HepG2 (cell line): Measurements from ENCODE around the gene UQCR10. TPM values are rescaled to one million over a fixed set of nuclear protein-coding genes. Genes with fewer than 3 reads are reported as not detected.

Source experiments
- ATAC-seq: fragments of 200-7000 bp; cut with Tn5 transposase; 3 replicates; pipeline ENCODE4 v1.9.1; 2020; ENCODE audit warnings: mild to moderate bottlenecking, moderate library complexity
- BruUV-seq: library from RNA; stranded (reverse); fragments of 400-500 nt; replicated peaks from 2 replicates; lab custom pipeline; 2021; lab: Mats Ljungman, UMichigan
- CTCF ChIA-PET: fragments of 300-600 bp; formaldehyde crosslinking; extraction: SDS; loops from one replicate; lab custom pipeline; 2021; ENCODE audit warnings: low total read pairs, inconsistent platforms, low intra/inter-chr PET ratio; lab: Yijun Ruan, JAX
- POLR2A ChIA-PET: fragments of 350-600 bp; sonication (Branson Sonifier 250); formaldehyde crosslinking; loops from one replicate; lab custom pipeline; 2020; ENCODE audit warnings: antibody characterized with exemption, inconsistent platforms; lab: Yijun Ruan, JAX
- DNase-seq: peaks from one replicate; pipeline ENCODE4 v3.0.0-alpha.2; 2015; ENCODE audit warnings: low spot score
- FAIRE-seq: peaks from 3 replicates; lab custom pipeline; 2011; peaks lifted over from hg19 to GRCh38; lab: Jason Lieb, UNC
- H2AFZ ChIP-seq: one replicate; pipeline ENCODE4 v1.6.1; 2011; ENCODE audit warnings: low read length, inconsistent platforms
- H3K27ac ChIP-seq: fragments of 300-600 bp; 3 replicates; pipeline ENCODE4 v1.8.0; 2011; ENCODE audit warnings: mixed run types, mild to moderate bottlenecking, mixed read lengths, low read length, inconsistent platforms; ENCODE audit not compliant: insufficient read depth; ENCODE audit errors: extremely low read length
- H3K27me3 ChIP-seq, 2 experiments: fragments of 200-600 bp in 1 of 2; 2 replicates in 1 of 2; 3 replicates in 1 of 2; pipeline versions ENCODE4 v1.6.0 to v1.8.0; 2011; ENCODE audit warnings: low read length in 2 of 2, mild to moderate bottlenecking in 2 of 2, moderate library complexity in 2 of 2, inconsistent platforms in 1 of 2; ENCODE audit not compliant: insufficient read depth in 2 of 2, control insufficient read depth in 1 of 2
- H3K36me3 ChIP-seq, 2 experiments: fragments of 200-600 bp in 1 of 2; replicated peaks in 1 of 2; 2 replicates in 1 of 2; 3 replicates in 1 of 2; pipeline versions ENCODE4 v1.5.1 to v1.8.0; 2011; ENCODE audit warnings: low read length in 2 of 2, inconsistent platforms in 1 of 2; ENCODE audit not compliant: insufficient read depth in 2 of 2, control insufficient read depth in 1 of 2
- H3K4me1 ChIP-seq: 2 replicates; pipeline ENCODE4 v1.5.1; 2012; ENCODE audit warnings: low read length, inconsistent platforms; ENCODE audit not compliant: insufficient read depth
- H3K4me2 ChIP-seq: 2 replicates; pipeline ENCODE4 v1.6.0; 2011; ENCODE audit warnings: low read depth, low read length, inconsistent platforms
- H3K4me3 ChIP-seq, 3 experiments: fragments of 200-600 bp in 1 of 3; sonication (generic), shearing (Covaris generic) in 1 of 3; replicated peaks in 1 of 3; 2 replicates each; pipeline ENCODE4 v1.5.1; 2011 to 2016; ENCODE audit warnings: low read length in 3 of 3, inconsistent platforms in 2 of 3, low read depth in 2 of 3, mild to moderate bottlenecking in 2 of 3, control low read depth in 1 of 3, mixed read lengths in 1 of 3; ENCODE audit not compliant: insufficient read depth in 1 of 3
- H3K79me2 ChIP-seq: one replicate; pipeline ENCODE4 v1.6.1; 2011; ENCODE audit warnings: low read length, inconsistent platforms; ENCODE audit not compliant: insufficient read depth
- H3K9ac ChIP-seq: 2 replicates; pipeline ENCODE4 v1.6.0; 2011; ENCODE audit warnings: mild to moderate bottlenecking, low read depth, low read length, inconsistent platforms; ENCODE audit not compliant: insufficient read depth
- H3K9me3 ChIP-seq: 2 replicates; pipeline ENCODE4 v1.5.1; 2012; ENCODE audit warnings: mild to moderate bottlenecking, low read length
- H4K20me1 ChIP-seq: 2 replicates; pipeline ENCODE4 v1.6.0; 2011; ENCODE audit warnings: inconsistent platforms, mild to moderate bottlenecking, low read length, moderate library complexity; ENCODE audit not compliant: insufficient read depth
- ARID3A ChIP-seq: IDR thresholded peaks from 2 replicates; pipeline ENCODE4 v1.6.1; 2012; ENCODE audit warnings: low read depth, low read length, improper control_type of control experiment
- IRF1 ChIP-seq: sonication (generic); formaldehyde crosslinking; IDR thresholded peaks from 2 replicates; pipeline ENCODE4 v1.4.0; 2020; ENCODE audit warnings: low read depth, mild to moderate bottlenecking, missing genetic modification reagents
- TBX3 ChIP-seq: fragments of 450-650 bp; IDR thresholded peaks from 2 replicates; pipeline ENCODE4 v1.6.1; 2017; ENCODE audit warnings: antibody characterized with exemption, mild to moderate bottlenecking, inconsistent platforms, borderline replicate concordance
- U2AF2 ChIP-seq: fragments of 200-400 bp; formaldehyde crosslinking; IDR thresholded peaks from 2 replicates; pipeline ENCODE4 v1.6.1; 2017; ENCODE audit warnings: low read depth, mild to moderate bottlenecking, low read length
- XBP1 ChIP-seq: sonication (generic); formaldehyde crosslinking; IDR thresholded peaks from 2 replicates; pipeline ENCODE4 v1.5.0; 2020; ENCODE audit warnings: missing genetic modification reagents
- ZNF3 ChIP-seq: IDR thresholded peaks from 2 replicates; pipeline ENCODE4 v1.7.0; 2017; ENCODE audit warnings: inconsistent platforms
- ZNF549 ChIP-seq: sonication (generic); formaldehyde crosslinking; IDR thresholded peaks from 2 replicates; pipeline ENCODE4 v1.5.0; 2020; ENCODE audit warnings: missing genetic modification reagents
- WGBS: methylation state at CpG from one replicate; pipeline ENCODE4 v1.1.6; 2017; ENCODE audit warnings: low lambda C conversion rate; 5-methylcytosine and 5-hydroxymethylcytosine counted together
- in situ Hi-C: cut with HindIII; loops from 2 replicates; pipeline ENCODE4 v1.10.0; 2017; ENCODE audit warnings: low pct_unique_long_range_greater_than_20kb; ENCODE audit not compliant: extremely low pct_ligation_motif_present
- intact Hi-C: fragments of 100-400 bp; cut with micrococcal nuclease; formaldehyde crosslinking; loops from one replicate; pipeline ENCODE4 v1.10.0; 2022; ENCODE audit not compliant: unreplicated experiment
- polyA plus RNA-seq, 8 experiments: library from polyadenylated mRNA; depleted of rRNA in 3 of 8; stranded (reverse) in 7 of 8; unstranded in 1 of 8; fragments of >200 nt; fragmentation: Illumina TruSeq in 4 of 8; extraction: Trizol in 4 of 8; gene quantifications; 2 replicates each; pipeline versions ENCODE4 v1.2.1 to v1.2.3, GENCODE V29; 2011 to 2016; ENCODE audit warnings: low read depth in 4 of 8, missing spikeins in 1 of 8, mixed read lengths in 1 of 8; ENCODE audit not compliant: insufficient read depth in 1 of 8
- total RNA-seq, 5 experiments: library from RNA; depleted of rRNA; stranded (reverse); fragments of >200 nt; fragmentation: Illumina TruSeq; extraction: Trizol; gene quantifications; 2 replicates each; pipeline ENCODE4 v1.2.3, GENCODE V29; 2016; ENCODE audit warnings: low read depth in 1 of 5
- TF ChIP-seq, protein P1 (sequence below): IDR thresholded peaks from 2 replicates; pipeline ENCODE4 v1.6.1; 2016
- TF ChIP-seq, protein P2 (sequence below): IDR thresholded peaks from 2 replicates; pipeline ENCODE4 v1.6.1; 2016; ENCODE audit warnings: control low read depth
- TF ChIP-seq, protein P3 (sequence below): sonication (generic); formaldehyde crosslinking; IDR thresholded peaks from one replicate; pipeline ENCODE4 v1.5.1; 2020; ENCODE audit warnings: mild to moderate bottlenecking, missing genetic modification reagents; ENCODE audit errors: not compliant biosample characterization

The UQCR10 gene
- total and polyA plus RNA-seq, 2 of the 13 experiments (the other 11 are each of a cell fraction or from before 2014, with no cell fraction given) = 225 to 232 TPM

- no peaks in the 10 kb centered on the region for H4K20me1 ChIP-seq
- H3K79me2 ChIP-seq = no peaks in the 10 kb centered on the region
- CTCF ChIA-PET = no interaction called here
- FAIRE-seq (no peak), DNase-seq (no peak), ATAC-seq (no peak)
- POLR2A ChIA-PET = interaction anchor here (0.8 to 1.2 kb wide), 2 partner anchors 9 to 11 kb away, joined by 3 read pairs; partner anchors contain the start of genes UQCR10 and ZMAT5
- no peak overlapping the region for H3K4me3 ChIP-seq
- in situ Hi-C loops (no loop called here), intact Hi-C loops (loop anchor here (5.0 kb wide), 1 partner anchor 249 kb away; no protein-coding TSS in a partner anchor)
- BruUV-seq = no TSS peak
- no peak overlapping the region for H3K9ac ChIP-seq
- no peaks in the 10 kb centered on the region for H3K9me3 ChIP-seq
- H3K4me2 ChIP-seq = no peak overlapping the region
- no peaks in the 10 kb centered on the region for H3K27me3 ChIP-seq
- 0 out of 2 replicates have a peak, but pooled peaks cover 3% of the 10 kb centered on the region for H3K4me1 ChIP-seq
- 100% methylated on average over 3 of the region's 7 CpGs for WGBS
- no peak overlapping the region for H3K27ac ChIP-seq
- H3K36me3 ChIP-seq = no peaks in the 10 kb centered on the region
- no peak overlapping the region for H2AFZ ChIP-seq
- no peak for TF ChIP-seq TBX3
- TF ChIP-seq, protein P1, sequence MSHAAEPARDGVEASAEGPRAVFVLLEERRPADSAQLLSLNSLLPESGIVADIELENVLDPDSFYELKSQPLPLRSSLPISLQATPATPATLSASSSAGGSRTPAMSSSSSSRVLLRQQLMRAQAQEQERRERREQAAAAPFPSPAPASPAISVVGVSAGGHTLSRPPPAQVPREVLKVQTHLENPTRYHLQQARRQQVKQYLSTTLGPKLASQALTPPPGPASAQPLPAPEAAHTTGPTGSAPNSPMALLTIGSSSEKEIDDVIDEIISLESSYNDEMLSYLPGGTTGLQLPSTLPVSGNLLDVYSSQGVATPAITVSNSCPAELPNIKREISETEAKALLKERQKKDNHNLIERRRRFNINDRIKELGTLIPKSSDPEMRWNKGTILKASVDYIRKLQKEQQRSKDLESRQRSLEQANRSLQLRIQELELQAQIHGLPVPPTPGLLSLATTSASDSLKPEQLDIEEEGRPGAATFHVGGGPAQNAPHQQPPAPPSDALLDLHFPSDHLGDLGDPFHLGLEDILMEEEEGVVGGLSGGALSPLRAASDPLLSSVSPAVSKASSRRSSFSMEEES (CRISPR knock-in tag) = no peak
- no peak for TF ChIP-seq ZNF549
- no peak for TF ChIP-seq U2AF2
- TF ChIP-seq IRF1 (CRISPR knock-in tag) = no peak
- TF ChIP-seq, protein P2, sequence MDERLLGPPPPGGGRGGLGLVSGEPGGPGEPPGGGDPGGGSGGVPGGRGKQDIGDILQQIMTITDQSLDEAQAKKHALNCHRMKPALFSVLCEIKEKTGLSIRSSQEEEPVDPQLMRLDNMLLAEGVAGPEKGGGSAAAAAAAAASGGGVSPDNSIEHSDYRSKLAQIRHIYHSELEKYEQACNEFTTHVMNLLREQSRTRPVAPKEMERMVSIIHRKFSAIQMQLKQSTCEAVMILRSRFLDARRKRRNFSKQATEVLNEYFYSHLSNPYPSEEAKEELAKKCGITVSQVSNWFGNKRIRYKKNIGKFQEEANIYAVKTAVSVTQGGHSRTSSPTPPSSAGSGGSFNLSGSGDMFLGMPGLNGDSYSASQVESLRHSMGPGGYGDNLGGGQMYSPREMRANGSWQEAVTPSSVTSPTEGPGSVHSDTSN (CRISPR knock-in tag) = no peak
- TF ChIP-seq, protein P3, sequence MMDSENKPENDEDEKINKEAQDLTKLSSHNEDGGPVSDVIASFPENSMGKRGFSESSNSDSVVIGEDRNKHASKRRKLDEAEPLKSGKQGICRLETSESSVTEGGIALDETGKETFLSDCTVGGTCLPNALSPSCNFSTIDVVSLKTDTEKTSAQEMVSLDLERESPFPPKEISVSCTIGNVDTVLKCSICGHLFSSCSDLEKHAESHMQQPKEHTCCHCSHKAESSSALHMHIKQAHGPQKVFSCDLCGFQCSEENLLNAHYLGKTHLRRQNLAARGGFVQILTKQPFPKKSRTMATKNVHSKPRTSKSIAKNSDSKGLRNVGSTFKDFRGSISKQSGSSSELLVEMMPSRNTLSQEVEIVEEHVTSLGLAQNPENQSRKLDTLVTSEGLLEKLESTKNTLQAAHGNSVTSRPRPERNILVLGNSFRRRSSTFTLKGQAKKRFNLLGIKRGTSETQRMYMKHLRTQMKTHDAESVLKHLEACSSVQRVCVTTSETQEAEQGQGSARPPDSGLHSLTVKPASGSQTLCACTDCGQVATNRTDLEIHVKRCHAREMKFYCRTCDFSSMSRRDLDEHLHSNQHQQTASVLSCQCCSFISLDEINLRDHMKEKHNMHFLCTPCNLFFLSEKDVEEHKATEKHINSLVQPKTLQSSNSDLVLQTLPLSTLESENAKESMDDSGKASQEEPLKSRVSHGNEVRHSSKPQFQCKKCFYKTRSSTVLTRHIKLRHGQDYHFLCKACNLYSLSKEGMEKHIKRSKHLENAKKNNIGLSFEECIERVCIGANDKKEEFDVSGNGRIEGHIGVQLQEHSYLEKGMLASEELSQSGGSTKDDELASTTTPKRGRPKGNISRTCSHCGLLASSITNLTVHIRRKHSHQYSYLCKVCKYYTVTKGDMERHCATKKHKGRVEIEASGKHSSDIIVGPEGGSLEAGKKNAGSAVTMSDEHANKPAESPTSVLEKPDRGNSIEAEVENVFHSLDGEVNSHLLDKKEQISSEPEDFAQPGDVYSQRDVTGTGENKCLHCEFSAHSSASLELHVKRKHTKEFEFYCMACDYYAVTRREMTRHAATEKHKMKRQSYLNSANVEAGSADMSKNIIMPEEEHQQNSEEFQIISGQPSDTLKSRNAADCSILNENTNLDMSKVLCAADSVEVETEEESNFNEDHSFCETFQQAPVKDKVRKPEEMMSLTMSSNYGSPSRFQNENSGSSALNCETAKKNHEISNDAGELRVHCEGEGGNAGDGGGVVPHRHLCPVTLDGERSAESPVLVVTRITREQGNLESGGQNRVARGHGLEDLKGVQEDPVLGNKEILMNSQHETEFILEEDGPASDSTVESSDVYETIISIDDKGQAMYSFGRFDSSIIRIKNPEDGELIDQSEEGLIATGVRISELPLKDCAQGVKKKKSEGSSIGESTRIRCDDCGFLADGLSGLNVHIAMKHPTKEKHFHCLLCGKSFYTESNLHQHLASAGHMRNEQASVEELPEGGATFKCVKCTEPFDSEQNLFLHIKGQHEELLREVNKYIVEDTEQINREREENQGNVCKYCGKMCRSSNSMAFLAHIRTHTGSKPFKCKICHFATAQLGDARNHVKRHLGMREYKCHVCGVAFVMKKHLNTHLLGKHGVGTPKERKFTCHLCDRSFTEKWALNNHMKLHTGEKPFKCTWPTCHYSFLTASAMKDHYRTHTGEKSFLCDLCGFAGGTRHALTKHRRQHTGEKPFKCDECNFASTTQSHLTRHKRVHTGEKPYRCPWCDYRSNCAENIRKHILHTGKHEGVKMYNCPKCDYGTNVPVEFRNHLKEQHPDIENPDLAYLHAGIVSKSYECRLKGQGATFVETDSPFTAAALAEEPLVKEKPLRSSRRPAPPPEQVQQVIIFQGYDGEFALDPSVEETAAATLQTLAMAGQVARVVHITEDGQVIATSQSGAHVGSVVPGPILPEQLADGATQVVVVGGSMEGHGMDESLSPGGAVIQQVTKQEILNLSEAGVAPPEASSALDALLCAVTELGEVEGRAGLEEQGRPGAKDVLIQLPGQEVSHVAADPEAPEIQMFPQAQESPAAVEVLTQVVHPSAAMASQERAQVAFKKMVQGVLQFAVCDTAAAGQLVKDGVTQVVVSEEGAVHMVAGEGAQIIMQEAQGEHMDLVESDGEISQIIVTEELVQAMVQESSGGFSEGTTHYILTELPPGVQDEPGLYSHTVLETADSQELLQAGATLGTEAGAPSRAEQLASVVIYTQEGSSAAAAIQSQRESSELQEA (CRISPR knock-in tag) = no peak
- TF ChIP-seq ARID3A = no peak
- TF ChIP-seq XBP1 = no peak
- TF ChIP-seq ZNF3 (CRISPR knock-in tag) = no peak
Observed at GRCh38 chr22:29756341-29756740, 10.8 kb upstream of the UQCR10 start.
